ENCODE data around the gene MYLK4.

MYLK4 gene

GRCh38 chr6:2646346-2646745 is 104.4 kb downstream of the MYLK4 start:
- no peak overlapping the region for H3K4me3 ChIP-seq (ENCODE audit: low read depth, low read length)
- no peak for TF ChIP-seq CTCF (IDR thresholded peaks at IDR 0.05; ENCODE audit: insufficient read depth, low read depth, low read length, missing control alignments)

GRCh38 chr6:2643935-2644539 is 106.7 kb downstream of the MYLK4 start:
- no peak overlapping the region for H3K4me3 ChIP-seq (ENCODE audit: low read depth, low read length)
- no peak for DNase-seq (ENCODE audit: low read depth)
- TF ChIP-seq CTCF (IDR thresholded peaks at IDR 0.05; ENCODE audit: insufficient read depth, low read depth, low read length, missing control alignments) = no peak

More at GRCh38 chr6:2646346-2646745, 104.4 kb downstream of the MYLK4 start:
- DNase-seq (ENCODE audit: low read depth) = no peak

GRCh38 chr6:2643130-2643529 is 107.6 kb downstream of the MYLK4 start:
- TF ChIP-seq CTCF (IDR thresholded peaks at IDR 0.05; ENCODE audit: insufficient read depth, low read depth, low read length, missing control alignments) = no peak
- no peak for DNase-seq (ENCODE audit: low read depth)
- H3K4me3 ChIP-seq (ENCODE audit: low read depth, low read length) = no peak overlapping the region

- TF ChIP-seq CTCF (IDR thresholded peaks at IDR 0.05; ENCODE audit: insufficient read depth, low read depth, low read length, missing control alignments) = no peak
- no peak overlapping the region for H3K4me3 ChIP-seq (ENCODE audit: low read depth, low read length)
- peak; percentile 56 for DNase-seq (ENCODE audit: low read depth)
These were observed 109.5 kb downstream of the MYLK4 start for GRCh38 chr6:2641044-2641725.

GRCh38 chr6:2640551-2640950 is 110.2 kb downstream of the MYLK4 start:
- no peak overlapping the region for H3K4me3 ChIP-seq (ENCODE audit: low read depth, low read length)
- DNase-seq (ENCODE audit: low read depth) = no peak
- TF ChIP-seq CTCF (IDR thresholded peaks at IDR 0.05; ENCODE audit: insufficient read depth, low read depth, low read length, missing control alignments) = no peak

GRCh38 chr6:2639896-2640295 is 110.8 kb downstream of the MYLK4 start:
- no peak overlapping the region for H3K4me3 ChIP-seq (ENCODE audit: low read depth, low read length)
- no peak for TF ChIP-seq CTCF (IDR thresholded peaks at IDR 0.05; ENCODE audit: insufficient read depth, low read depth, low read length, missing control alignments)
- no peak for DNase-seq (ENCODE audit: low read depth)

GRCh38 chr6:2639167-2639566 is 111.6 kb downstream of the MYLK4 start:
- no peak overlapping the region for H3K4me3 ChIP-seq (ENCODE audit: low read depth, low read length)
- no peak for DNase-seq (ENCODE audit: low read depth)
- no peak for TF ChIP-seq CTCF (IDR thresholded peaks at IDR 0.05; ENCODE audit: insufficient read depth, low read depth, low read length, missing control alignments)
